T47D (cell line): ENCODE results near the gene TOPORS.

Source experiments
- DNase-seq, 2 experiments: peaks; one replicate each; pipeline versions ENCODE4 v3.0.0 to v3.0.0-alpha.2; 2011 to 2012; ENCODE audit warnings: low read depth in 1 of 2, low spot score in 1 of 2
- JUND ChIP-seq: IDR thresholded peaks from 2 replicates; pipeline ENCODE4 v1.6.1; 2012; ENCODE audit warnings: low read depth
- in situ Hi-C: cut with HindIII; loops from 2 replicates; pipeline ENCODE4 v1.10.0; 2016; ENCODE audit warnings: low sequenced_read_pairs, low pct_unique_long_range_greater_than_20kb

Gene TOPORS

GRCh38 chr9:32523910-32524309 lies 28.5 kb downstream of the TOPORS start:
- DNase-seq = no peak
- in situ Hi-C loops = no loop called here
- no peak for TF ChIP-seq JUND

- in situ Hi-C loops = no loop called here
- DNase-seq = no peak
- TF ChIP-seq JUND = no peak
Measured at GRCh38 chr9:32518276-32518675, 34.1 kb downstream of the TOPORS start.

GRCh38 chr9:32516241-32516640 lies 36.1 kb downstream of the TOPORS start:
- in situ Hi-C loops = no loop called here
- DNase-seq = no peak
- TF ChIP-seq JUND = no peak

- no peak for DNase-seq
- TF ChIP-seq JUND = no peak
- in situ Hi-C loops = no loop called here
Measured at GRCh38 chr9:32508728-32509127, 43.7 kb downstream of the TOPORS start.

GRCh38 chr9:32503008-32503407 lies 49.4 kb downstream of the TOPORS start:
- no peak for TF ChIP-seq JUND
- in situ Hi-C loops = no loop called here
- no peak for DNase-seq

- no peak for TF ChIP-seq JUND
- DNase-seq = peak in 1 of 2 experiments; percentile 83
- in situ Hi-C loops = no loop called here
Measured at GRCh38 chr9:32502464-32502863, 49.9 kb downstream of the TOPORS start.

- in situ Hi-C loops = no loop called here
- no peak for TF ChIP-seq JUND
Measured at GRCh38 chr9:32501868-32502267, 50.5 kb downstream of the TOPORS start.

GRCh38 chr9:32500768-32501167 lies 51.6 kb downstream of the TOPORS start:
- no peak for DNase-seq
- no peak for TF ChIP-seq JUND
- in situ Hi-C loops = no loop called here

More at GRCh38 chr9:32501868-32502267, 50.5 kb downstream of the TOPORS start:
- no peak for DNase-seq

GRCh38 chr9:32497921-32498320 lies 54.5 kb downstream of the TOPORS start:
- no peak for DNase-seq
- in situ Hi-C loops = no loop called here
- no peak for TF ChIP-seq JUND

GRCh38 chr9:32490601-32491000 lies 61.8 kb downstream of the TOPORS start:
- no peak for DNase-seq
- in situ Hi-C loops = no loop called here
- no peak for TF ChIP-seq JUND
